K562 (cell line): ENCODE data around the gene ALDH16A1.

Experiments used
- TAF15 ChIP-seq: fragments of 200-400 bp; formaldehyde crosslinking; IDR thresholded peaks from 2 replicates; pipeline ENCODE4 v1.6.1; 2017; ENCODE audit warnings: mild to moderate bottlenecking, low read depth, low read length, moderate library complexity
- ZNF274 ChIP-seq: IDR thresholded peaks from 2 replicates; pipeline ENCODE4 v1.6.1; 2011; ENCODE audit warnings: low read depth, mild to moderate bottlenecking, low read length, moderate library complexity, borderline replicate concordance

DNA sequence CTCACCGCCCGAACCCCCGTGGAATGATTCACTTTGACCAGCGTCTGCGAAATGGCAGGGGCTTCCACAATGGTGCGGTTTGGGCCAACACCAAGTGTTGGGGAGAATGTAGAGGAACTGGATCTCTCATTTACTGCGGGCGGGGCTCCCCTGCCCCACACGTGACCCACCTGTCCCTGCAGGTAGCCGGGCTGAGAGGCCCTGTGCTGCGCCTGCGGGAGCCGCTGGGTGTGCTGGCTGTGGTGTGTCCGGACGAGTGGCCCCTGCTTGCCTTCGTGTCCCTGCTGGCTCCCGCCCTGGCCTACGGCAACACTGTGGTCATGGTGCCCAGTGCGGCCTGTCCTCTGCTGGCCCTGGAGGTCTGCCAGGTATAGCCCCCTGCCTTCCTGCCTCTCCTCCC lies 15.2 kb downstream of the ALDH16A1 start:
- TF ChIP-seq TAF15 (no peak), ZNF274 (no peak)
